H1 (cell line): ENCODE data around the gene ELP5. TPM values are rescaled to one million over a fixed set of nuclear protein-coding genes. Genes with fewer than 3 reads are reported as not detected.

Source experiments
- ASH2L ChIP-seq: fragments of 200-600, 300-600 bp; sonication (generic); IDR thresholded peaks from one replicate; pipeline ENCODE4 v1.7.1; 2017; ENCODE audit warnings: low read length
- CEBPB ChIP-seq: IDR thresholded peaks from 2 replicates; pipeline ENCODE4 v1.6.1; 2012; ENCODE audit warnings: low read depth, low read length
- CHD2 ChIP-seq: IDR thresholded peaks from 2 replicates; pipeline ENCODE4 v1.6.1; 2012; ENCODE audit warnings: low read length, improper control_type of control experiment
- EP300 ChIP-seq, 2 experiments: IDR thresholded peaks; 1 replicate in 1 of 2; 2 replicates in 1 of 2; pipeline ENCODE4 v1.6.1; 2011 to 2012; ENCODE audit warnings: low read depth in 2 of 2, low read length in 2 of 2, mild to moderate bottlenecking in 2 of 2, borderline replicate concordance in 1 of 2, inconsistent platforms in 1 of 2, moderate library complexity in 1 of 2
- GTF2F1 ChIP-seq: IDR thresholded peaks from 2 replicates; pipeline ENCODE4 v1.6.1; 2012; ENCODE audit warnings: low read depth, low read length, improper control_type of control experiment, borderline replicate concordance
- RAD21 ChIP-seq, 2 experiments: IDR thresholded peaks in 1 of 2; conservative IDR thresholded peaks in 1 of 2; 2 replicates each; pipeline ENCODE4 v1.6.1; 2011; ENCODE audit warnings: low read depth in 2 of 2, low read length in 2 of 2, improper control_type of control experiment in 1 of 2, inconsistent platforms in 1 of 2, mild to moderate bottlenecking in 1 of 2, moderate library complexity in 1 of 2
- SP1 ChIP-seq: IDR thresholded peaks from 2 replicates; pipeline ENCODE4 v1.6.1; 2011; ENCODE audit warnings: low read depth, low read length
- YY1 ChIP-seq: IDR thresholded peaks from 2 replicates; pipeline ENCODE4 v1.6.1; 2011; ENCODE audit warnings: low read depth, mild to moderate bottlenecking, low read length
- polyA plus RNA-seq, 7 experiments: library from polyadenylated mRNA; depleted of rRNA in 3 of 7; stranded (reverse) in 5 of 7; unstranded in 2 of 7; fragments of >200 nt in 5 of 7; fragments of 200-250 nt in 2 of 7; gene quantifications; 1 replicate in 5 of 7; 2 replicates in 1 of 7; 4 replicates in 1 of 7; pipeline versions ENCODE4 v1.2.1 to v1.2.3, GENCODE V29; 2011 to 2013; ENCODE audit warnings: missing spikeins in 2 of 7, mixed read lengths in 2 of 7
- total RNA-seq: library from RNA; stranded (reverse); fragmentation: NEBNext Ultra II Directional; extraction: Animal tissue kit (Norgen Biotek cat#: 25700); gene quantifications from 2 replicates; pipeline ENCODE4 v1.2.1, GENCODE V29; 2021
- TF ChIP-seq, protein P1 (sequence below): IDR thresholded peaks from 2 replicates; pipeline ENCODE4 v1.6.1; 2011; ENCODE audit warnings: low read depth, mild to moderate bottlenecking, low read length; ENCODE audit not compliant: insufficient read depth
- TF ChIP-seq, protein P2 (sequence below), 3 experiments: IDR thresholded peaks; 1 replicate in 2 of 3; 2 replicates in 1 of 3; pipeline versions ENCODE4 v1.5.1 to v1.6.1; 2011; ENCODE audit warnings: low read length in 3 of 3, mild to moderate bottlenecking in 3 of 3, inconsistent platforms in 2 of 3, low read depth in 1 of 3, moderate library complexity in 1 of 3; ENCODE audit not compliant: insufficient read depth in 1 of 3; ENCODE audit errors: control extremely low read depth in 1 of 3

Gene ELP5
- total and polyA plus RNA-seq, 2 of the 8 experiments (the other 6 are each of a cell fraction or from before 2014, with no cell fraction given): 75.4 to 107 TPM

DNA sequence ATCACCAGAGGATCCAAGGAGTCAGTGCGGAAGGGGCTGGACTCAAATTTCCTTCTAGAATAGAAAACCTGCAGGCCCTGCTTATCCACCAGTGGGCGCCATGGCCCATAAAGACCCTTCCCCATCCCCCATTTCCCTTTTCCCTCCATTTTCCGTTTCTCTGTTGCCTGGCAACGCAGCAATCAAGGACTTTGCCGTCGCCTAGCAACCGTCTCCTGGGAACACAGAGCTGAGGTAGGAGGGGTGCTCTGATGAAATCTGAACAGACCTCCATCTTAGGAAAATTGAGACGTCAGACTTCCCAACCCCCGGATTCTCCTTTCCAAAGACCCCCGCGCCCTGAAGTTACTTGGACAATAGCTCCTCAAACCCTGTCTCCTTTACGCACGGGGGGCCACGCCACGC lies 38.1 kb upstream of the ELP5 start (continued):
- TF ChIP-seq RAD21 (IDR thresholded peaks at IDR 0.05 in 1 of 2, conservative IDR thresholded peaks at IDR 0.05 in 1 of 2; ENCODE audit: low read depth in 2 of 2, low read length in 2 of 2): peak; percentile 53 to 63
- 0 out of 2 replicates have a peak, but pooled peaks have one; percentile 51 for TF ChIP-seq CEBPB
- TF ChIP-seq, protein P1, sequence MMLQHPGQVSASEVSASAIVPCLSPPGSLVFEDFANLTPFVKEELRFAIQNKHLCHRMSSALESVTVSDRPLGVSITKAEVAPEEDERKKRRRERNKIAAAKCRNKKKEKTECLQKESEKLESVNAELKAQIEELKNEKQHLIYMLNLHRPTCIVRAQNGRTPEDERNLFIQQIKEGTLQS: 0 out of 2 replicates have a peak, but pooled peaks have one; percentile 41
- TF ChIP-seq, protein P2, sequence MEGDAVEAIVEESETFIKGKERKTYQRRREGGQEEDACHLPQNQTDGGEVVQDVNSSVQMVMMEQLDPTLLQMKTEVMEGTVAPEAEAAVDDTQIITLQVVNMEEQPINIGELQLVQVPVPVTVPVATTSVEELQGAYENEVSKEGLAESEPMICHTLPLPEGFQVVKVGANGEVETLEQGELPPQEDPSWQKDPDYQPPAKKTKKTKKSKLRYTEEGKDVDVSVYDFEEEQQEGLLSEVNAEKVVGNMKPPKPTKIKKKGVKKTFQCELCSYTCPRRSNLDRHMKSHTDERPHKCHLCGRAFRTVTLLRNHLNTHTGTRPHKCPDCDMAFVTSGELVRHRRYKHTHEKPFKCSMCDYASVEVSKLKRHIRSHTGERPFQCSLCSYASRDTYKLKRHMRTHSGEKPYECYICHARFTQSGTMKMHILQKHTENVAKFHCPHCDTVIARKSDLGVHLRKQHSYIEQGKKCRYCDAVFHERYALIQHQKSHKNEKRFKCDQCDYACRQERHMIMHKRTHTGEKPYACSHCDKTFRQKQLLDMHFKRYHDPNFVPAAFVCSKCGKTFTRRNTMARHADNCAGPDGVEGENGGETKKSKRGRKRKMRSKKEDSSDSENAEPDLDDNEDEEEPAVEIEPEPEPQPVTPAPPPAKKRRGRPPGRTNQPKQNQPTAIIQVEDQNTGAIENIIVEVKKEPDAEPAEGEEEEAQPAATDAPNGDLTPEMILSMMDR (IDR thresholded peaks at IDR 0.05; ENCODE audit: control extremely low read depth in 1 of 3, insufficient read depth in 1 of 3, low read depth in 1 of 3, low read length in 3 of 3): peak; percentile 68 to 95 (median 78)
- TF ChIP-seq CHD2: peak; percentile 78
- peak; percentile 25 for TF ChIP-seq ASH2L
- peak; percentile 92 for TF ChIP-seq SP1
- TF ChIP-seq EP300 (IDR thresholded peaks at IDR 0.05; ENCODE audit: borderline replicate concordance in 1 of 2, low read depth in 2 of 2, low read length in 2 of 2): peak; percentile 66 to 96
- no peak for TF ChIP-seq GTF2F1
- peak; percentile 91 for TF ChIP-seq YY1
